Keratinocyte (primary cell): ENCODE results near the gene CDC6.

Source experiments
- EZH2 ChIP-seq: IDR thresholded peaks from one replicate; pipeline ENCODE4 v1.6.1; 2012; ENCODE audit warnings: inconsistent platforms, mild to moderate bottlenecking, low read length, moderate library complexity
- TF ChIP-seq, protein P1 (sequence below), 3 experiments: IDR thresholded peaks in 1 of 3; conservative IDR thresholded peaks in 1 of 3; optimal IDR thresholded peaks in 1 of 3; 2 replicates in 2 of 3; 3 replicates in 1 of 3; pipeline versions ENCODE3 to v1.5.1; 2011; ENCODE audit warnings: low read length in 3 of 3, mild to moderate bottlenecking in 3 of 3, moderate library complexity in 2 of 3, control low read depth in 1 of 3, inconsistent platforms in 1 of 3; ENCODE audit not compliant: insufficient read depth in 2 of 3; ENCODE audit errors: extremely low read depth in 1 of 3

DNA sequence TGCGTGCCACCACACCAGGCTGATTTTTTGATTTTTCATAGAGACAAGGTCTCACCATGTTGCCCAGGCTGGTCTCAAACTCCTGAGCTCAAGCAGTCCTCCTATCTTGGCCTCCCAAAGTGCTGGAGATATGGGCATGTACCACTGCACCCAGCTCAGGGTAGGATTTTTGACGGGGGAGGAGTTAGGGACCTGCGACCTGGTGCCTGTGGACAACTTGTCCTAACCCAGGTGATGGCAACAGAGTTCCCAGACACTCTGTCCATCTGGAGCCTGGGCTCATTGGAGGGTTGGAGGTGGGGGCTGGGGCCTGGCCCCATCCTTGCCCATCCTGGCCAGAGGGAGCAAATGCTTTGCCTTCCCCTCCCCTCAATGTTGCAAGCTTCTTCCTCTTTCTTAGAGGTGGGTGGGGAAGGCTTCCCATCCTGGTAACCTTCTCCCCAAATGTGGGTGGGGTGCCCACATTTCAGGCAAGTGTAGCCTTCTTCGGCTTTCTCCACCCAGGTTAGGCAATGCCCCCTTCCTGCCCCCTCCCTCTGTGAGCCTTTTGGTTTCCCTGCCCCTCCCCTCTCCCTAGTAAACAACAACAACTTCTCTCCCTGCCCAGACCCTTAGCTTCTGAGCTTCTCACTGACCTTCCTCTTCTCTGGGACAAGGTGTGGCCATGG is 46.2 kb downstream of the CDC6 start:
- TF ChIP-seq, protein P1, sequence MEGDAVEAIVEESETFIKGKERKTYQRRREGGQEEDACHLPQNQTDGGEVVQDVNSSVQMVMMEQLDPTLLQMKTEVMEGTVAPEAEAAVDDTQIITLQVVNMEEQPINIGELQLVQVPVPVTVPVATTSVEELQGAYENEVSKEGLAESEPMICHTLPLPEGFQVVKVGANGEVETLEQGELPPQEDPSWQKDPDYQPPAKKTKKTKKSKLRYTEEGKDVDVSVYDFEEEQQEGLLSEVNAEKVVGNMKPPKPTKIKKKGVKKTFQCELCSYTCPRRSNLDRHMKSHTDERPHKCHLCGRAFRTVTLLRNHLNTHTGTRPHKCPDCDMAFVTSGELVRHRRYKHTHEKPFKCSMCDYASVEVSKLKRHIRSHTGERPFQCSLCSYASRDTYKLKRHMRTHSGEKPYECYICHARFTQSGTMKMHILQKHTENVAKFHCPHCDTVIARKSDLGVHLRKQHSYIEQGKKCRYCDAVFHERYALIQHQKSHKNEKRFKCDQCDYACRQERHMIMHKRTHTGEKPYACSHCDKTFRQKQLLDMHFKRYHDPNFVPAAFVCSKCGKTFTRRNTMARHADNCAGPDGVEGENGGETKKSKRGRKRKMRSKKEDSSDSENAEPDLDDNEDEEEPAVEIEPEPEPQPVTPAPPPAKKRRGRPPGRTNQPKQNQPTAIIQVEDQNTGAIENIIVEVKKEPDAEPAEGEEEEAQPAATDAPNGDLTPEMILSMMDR (optimal IDR thresholded peaks at IDR 0.05 in 1 of 3, IDR thresholded peaks at IDR 0.05 in 1 of 3, conservative IDR thresholded peaks at IDR 0.05 in 1 of 3; ENCODE audit: extremely low read depth in 1 of 3, insufficient read depth in 2 of 3, low read length in 3 of 3), result no peak
- TF ChIP-seq EZH2, result no peak
